Upper lobe of left lung (tissue), 6 donors: Measurements from ENCODE around the gene HIF1AN. TPM values are rescaled to one million over a fixed set of nuclear protein-coding genes. Genes with fewer than 3 reads are reported as not detected.

Experiments
- ATAC-seq, 2 donors: fragments of 200-7000 bp; cut with Tn5 transposase; one replicate each; pipeline ENCODE4 v1.9.1; 2022; ENCODE audit warnings: mild to moderate bottlenecking in 2 of 2, moderate library complexity in 2 of 2; ENCODE audit not compliant: low FRiP score in 2 of 2
- DNase-seq, 2 donors: peaks; one replicate each; pipeline ENCODE4 v3.0.0-alpha.2; 2019 to 2020
- H3K27ac ChIP-seq, 4 donors: fragments of 200-600 bp; sonication (generic); one replicate each; pipeline ENCODE4 v1.5.1; 2016 to 2019
- H3K27me3 ChIP-seq, 4 donors: fragments of 200-600 bp; sonication (generic); one replicate each; pipeline ENCODE4 v1.5.1; 2017 to 2019
- H3K36me3 ChIP-seq, 4 donors: fragments of 200-600 bp; sonication (generic); one replicate each; pipeline ENCODE4 v1.5.1; 2016 to 2019
- H3K4me1 ChIP-seq, 4 donors: fragments of 200-600 bp; sonication (generic); one replicate each; pipeline ENCODE4 v1.5.1; 2018 to 2019
- H3K4me3 ChIP-seq, 4 donors: fragments of 200-600 bp; sonication (generic); one replicate each; pipeline ENCODE4 v1.5.1; 2017 to 2019; ENCODE audit warnings: mild to moderate bottlenecking in 2 of 4, moderate library complexity in 1 of 4
- H3K9me3 ChIP-seq, 4 donors: fragments of 200-600 bp; sonication (generic); one replicate each; pipeline ENCODE4 v1.5.1; 2018 to 2019
- EP300 ChIP-seq, 4 donors: sonication (generic); formaldehyde crosslinking; IDR thresholded peaks; one replicate each; pipeline ENCODE4 v1.5.1; 2017; ENCODE audit warnings: antibody characterized with exemption in 4 of 4, control low read depth in 2 of 4
- POLR2A ChIP-seq, 4 donors: fragments of 450-650 bp; IDR thresholded peaks; one replicate each; pipeline ENCODE4 v1.5.1; 2016 to 2017; ENCODE audit warnings: antibody characterized with exemption in 4 of 4, mild to moderate bottlenecking in 2 of 4
- POLR2AphosphoS5 ChIP-seq, 2 donors: sonication (generic); formaldehyde crosslinking; IDR thresholded peaks; one replicate each; pipeline ENCODE4 v1.5.1; 2017; ENCODE audit warnings: antibody characterized with exemption in 2 of 2
- WGBS, 2 donors: methylation state at CpG; one replicate each; pipeline ENCODE4 v1.1.5; 2017 to 2018; 5-methylcytosine and 5-hydroxymethylcytosine counted together
- total RNA-seq, 6 donors: library from RNA; depleted of rRNA in 4 of 6; stranded (reverse); fragments of >200 nt in 4 of 6; gene quantifications; one replicate each; pipeline versions ENCODE4 v1.1.0 to v1.2.1, GENCODE V29; 2016 to 2021
- TF ChIP-seq, protein P1 (sequence below), 6 experiments: fragments of 450-650 bp in 4 of 6; fragments of 200-600 bp in 2 of 6; sonication (generic) in 2 of 6; IDR thresholded peaks; one replicate each; pipeline ENCODE4 v1.5.1; 2016 to 2019; ENCODE audit warnings: antibody characterized with exemption in 6 of 6
- donor health status: DM: no; HTN: no; CAD: no; lungs with moderate emphysema.
- donor health status: DM: no; HTN: yes; CAD: no; lungs with severe emphysema.

HIF1AN gene
- total RNA-seq, 6 donors from 2014 or later, result 7.2 to 34.6 (median 18.4) TPM

DNA sequence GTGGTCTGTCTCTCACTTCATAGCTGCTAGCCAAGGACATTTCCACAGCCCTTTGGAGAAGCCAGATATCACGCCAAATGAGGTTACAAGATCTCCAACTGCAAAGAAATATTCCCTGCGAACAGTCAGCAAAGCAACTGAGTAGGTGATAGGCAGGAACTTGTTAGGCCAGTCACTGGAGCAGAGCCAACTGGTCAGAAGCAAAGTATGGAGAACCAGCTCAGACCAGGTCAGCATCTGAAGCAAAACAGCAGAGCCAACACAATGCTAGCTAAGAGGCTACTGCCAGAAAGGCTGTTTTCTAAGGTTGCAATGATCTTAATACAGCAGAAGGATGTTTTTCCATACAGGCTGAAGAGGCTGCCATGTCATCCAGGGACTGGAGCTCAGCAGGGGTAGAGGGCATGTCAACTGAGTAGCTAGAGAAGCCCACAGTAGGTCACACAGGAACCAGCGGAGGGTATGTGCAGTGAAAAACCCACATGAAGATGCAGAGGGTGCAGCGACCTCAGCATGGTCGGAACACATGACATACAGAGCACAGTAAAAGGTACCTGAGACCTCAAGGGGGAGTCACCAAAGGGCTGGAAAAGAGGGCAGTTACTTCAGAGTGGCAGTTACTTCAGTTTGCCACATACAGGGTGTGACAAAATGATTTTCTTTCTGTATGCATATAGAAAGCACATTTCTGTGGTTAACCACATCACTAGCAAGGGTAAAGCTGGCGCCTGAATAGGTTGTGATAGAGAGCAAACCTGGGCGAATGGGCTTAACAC is 25.0 kb upstream of the HIF1AN start:
- WGBS, 2 donors, result 64 to 68% methylated on average over 7 of the region's 7 CpGs
- ATAC-seq, result peak; percentile 12 to 67
- no peak overlapping the region for H3K27ac ChIP-seq
- H3K9me3 ChIP-seq, result no peaks in the 10 kb centered on the region
- H3K4me3 ChIP-seq, result no peak overlapping the region
- peak in 1 of 2 donors; percentile 36 for DNase-seq
- H3K27me3 ChIP-seq, result no peaks in the 10 kb centered on the region
- peaks cover 0 to 6% (median 0%) of the 10 kb centered on the region in 4 donors for H3K4me1 ChIP-seq
- peaks cover 0 to 24% (median 12%) of the 10 kb centered on the region in 4 donors for H3K36me3 ChIP-seq
- TF ChIP-seq POLR2A (IDR thresholded peaks at IDR 0.05) (no peak), POLR2AphosphoS5 (IDR thresholded peaks at IDR 0.05) (no peak), EP300 (IDR thresholded peaks at IDR 0.05) (no peak)
- TF ChIP-seq, protein P1, sequence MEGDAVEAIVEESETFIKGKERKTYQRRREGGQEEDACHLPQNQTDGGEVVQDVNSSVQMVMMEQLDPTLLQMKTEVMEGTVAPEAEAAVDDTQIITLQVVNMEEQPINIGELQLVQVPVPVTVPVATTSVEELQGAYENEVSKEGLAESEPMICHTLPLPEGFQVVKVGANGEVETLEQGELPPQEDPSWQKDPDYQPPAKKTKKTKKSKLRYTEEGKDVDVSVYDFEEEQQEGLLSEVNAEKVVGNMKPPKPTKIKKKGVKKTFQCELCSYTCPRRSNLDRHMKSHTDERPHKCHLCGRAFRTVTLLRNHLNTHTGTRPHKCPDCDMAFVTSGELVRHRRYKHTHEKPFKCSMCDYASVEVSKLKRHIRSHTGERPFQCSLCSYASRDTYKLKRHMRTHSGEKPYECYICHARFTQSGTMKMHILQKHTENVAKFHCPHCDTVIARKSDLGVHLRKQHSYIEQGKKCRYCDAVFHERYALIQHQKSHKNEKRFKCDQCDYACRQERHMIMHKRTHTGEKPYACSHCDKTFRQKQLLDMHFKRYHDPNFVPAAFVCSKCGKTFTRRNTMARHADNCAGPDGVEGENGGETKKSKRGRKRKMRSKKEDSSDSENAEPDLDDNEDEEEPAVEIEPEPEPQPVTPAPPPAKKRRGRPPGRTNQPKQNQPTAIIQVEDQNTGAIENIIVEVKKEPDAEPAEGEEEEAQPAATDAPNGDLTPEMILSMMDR (IDR thresholded peaks at IDR 0.05), result no peak

DNA sequence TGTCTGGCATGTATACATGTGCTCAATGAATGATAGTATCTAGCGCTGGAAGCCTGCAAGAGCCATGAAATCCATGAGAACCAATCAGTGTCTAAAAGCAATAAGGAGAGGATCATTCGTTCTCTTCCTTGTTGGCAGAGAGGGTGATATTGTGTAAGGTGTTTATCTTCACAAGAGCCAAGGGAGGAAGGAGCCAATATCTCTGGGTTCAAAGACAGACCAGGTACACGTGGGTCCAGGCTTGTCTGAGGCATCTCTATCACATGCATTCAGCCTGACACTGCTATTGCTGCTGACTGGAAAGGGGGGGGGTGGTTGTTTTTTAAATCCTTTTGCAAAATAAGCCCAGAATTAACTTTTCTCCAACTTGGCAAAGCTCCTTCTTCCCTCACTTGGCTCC is 20.1 kb upstream of the HIF1AN start:
- peaks cover 0 to 2% (median 0%) of the 10 kb centered on the region in 4 donors for H3K27me3 ChIP-seq
- TF ChIP-seq EP300 (IDR thresholded peaks at IDR 0.05), result no peak
- peaks cover 0 to 5% (median 2%) of the 10 kb centered on the region in 4 donors for H3K36me3 ChIP-seq
- H3K4me1 ChIP-seq, result peaks cover 5 to 20% (median 11%) of the 10 kb centered on the region in 4 donors
- no peak overlapping the region for H3K27ac ChIP-seq
- no peak overlapping the region for H3K4me3 ChIP-seq
- 72 to 75% methylated on average over 3 of the region's 3 CpGs for WGBS, 2 donors
- ATAC-seq (no peak), DNase-seq (no peak)
- H3K9me3 ChIP-seq, result no peaks in the 10 kb centered on the region

DNA sequence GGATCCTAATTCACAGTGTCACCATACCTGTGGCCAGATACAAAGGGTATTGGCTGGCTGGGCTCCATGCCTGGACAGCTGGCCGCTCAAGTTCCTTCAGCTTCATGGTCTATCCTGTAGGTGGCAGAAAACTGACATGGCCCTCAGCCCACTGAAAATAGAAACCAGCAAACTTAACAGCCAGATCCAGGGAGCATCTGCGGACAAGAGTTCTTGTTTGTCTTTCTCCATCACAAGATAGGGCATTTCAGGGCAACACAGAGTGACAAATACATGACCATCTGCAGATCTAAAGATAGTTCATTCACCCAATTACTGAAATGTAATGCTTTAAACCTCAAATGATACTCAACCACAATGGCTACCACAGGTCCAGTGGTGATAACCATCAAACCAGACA is 18.9 kb upstream of the HIF1AN start:
- no peak overlapping the region for H3K4me3 ChIP-seq
- no peak for ATAC-seq
- H3K9me3 ChIP-seq, result no peaks in the 10 kb centered on the region
- no peak for DNase-seq
- no peak overlapping the region for H3K27ac ChIP-seq
- 92 to 100% methylated on average over 2 of the region's 2 CpGs for WGBS, 2 donors
- TF ChIP-seq POLR2A (IDR thresholded peaks at IDR 0.05) (no peak), POLR2AphosphoS5 (IDR thresholded peaks at IDR 0.05) (no peak)
- TF ChIP-seq, protein P1 (IDR thresholded peaks at IDR 0.05), result no peak
- peaks cover 0 to 2% (median 0%) of the 10 kb centered on the region in 4 donors for H3K27me3 ChIP-seq
- peaks cover 0 to 5% (median 2%) of the 10 kb centered on the region in 4 donors for H3K36me3 ChIP-seq
- peaks cover 5 to 17% (median 11%) of the 10 kb centered on the region in 4 donors for H3K4me1 ChIP-seq

DNA sequence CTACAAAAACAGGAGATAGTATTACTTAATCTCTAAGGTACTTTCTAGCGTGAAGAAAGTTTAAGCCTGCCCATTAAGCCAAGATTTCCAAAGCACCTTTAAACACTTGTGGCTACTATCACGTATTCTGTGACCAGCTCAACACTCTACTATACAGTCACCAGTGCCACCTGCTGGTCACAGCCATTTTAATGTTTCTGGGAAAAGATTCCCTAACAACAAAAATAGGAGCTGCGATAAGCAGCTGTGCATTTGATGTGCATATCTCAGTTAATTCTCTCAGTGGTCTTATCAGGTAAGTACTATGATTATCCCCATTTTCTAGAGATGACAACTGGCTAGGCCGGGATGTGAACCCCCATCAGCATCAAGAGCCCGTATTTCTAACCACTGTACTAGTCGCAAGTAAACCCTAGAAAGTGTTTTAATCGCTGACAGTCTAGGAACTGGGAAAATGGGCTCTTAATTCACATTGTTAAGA is 16.9 kb upstream of the HIF1AN start:
- Histone ChIP-seq H3K9me3 (no peaks in the 10 kb centered on the region), H3K4me1 (peaks cover 5 to 17% (median 11%) of the 10 kb centered on the region in 4 donors), H3K27me3 (peaks cover 0 to 2% (median 0%) of the 10 kb centered on the region in 4 donors), H3K4me3 (peak overlapping the region in 2 of 4 donors; percentile 44 to 48), H3K36me3 (peaks cover 3 to 12% (median 9%) of the 10 kb centered on the region in 4 donors), H3K27ac (no peak overlapping the region)
- WGBS, 2 donors, result 16 to 21% methylated on average over 7 of the region's 7 CpGs
- peak; percentile 79 to 85 for ATAC-seq
- DNase-seq, result peak in 1 of 2 donors; percentile 71
- TF ChIP-seq EP300 (IDR thresholded peaks at IDR 0.05), result no peak
- TF ChIP-seq, protein P1 (IDR thresholded peaks at IDR 0.05), result peak; percentile 55 to 78 (median 68)

DNA sequence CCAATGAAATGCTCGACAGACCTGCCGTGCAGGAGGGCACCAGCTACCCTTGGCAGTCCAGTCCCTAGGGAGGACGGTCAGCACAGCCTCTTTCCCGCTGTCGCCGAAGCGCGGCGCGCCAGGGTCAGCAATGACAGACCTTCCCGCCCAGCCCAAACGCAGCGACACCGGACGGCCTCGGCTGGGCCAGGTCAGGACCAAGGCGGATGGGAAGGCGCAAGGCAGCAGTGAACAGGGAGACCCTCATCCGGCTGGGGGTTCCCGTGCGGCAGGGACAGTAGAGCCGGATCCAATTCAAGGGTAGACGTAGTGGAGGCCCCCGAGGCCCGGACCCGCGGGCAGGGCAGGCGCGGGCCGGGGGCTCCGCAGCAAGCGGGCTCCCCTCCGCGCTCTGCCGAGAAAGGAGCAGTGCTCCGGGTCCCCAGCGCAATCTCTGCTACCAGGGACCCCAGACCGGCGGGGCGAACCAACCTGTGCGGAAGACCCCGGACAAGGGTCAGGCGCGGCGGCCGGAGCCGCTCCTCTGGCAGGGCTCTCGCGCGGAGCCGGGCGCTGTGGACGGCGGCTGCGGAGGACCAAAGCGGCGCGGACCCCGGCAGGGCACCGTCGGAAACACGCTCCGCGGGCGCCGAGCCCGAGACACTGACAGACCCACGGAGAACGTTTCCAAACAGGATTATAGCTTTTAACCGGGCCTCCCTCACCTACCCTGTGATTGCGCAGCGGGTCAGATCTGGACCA is 16.3 kb upstream of the HIF1AN start, which contains the start of gene SEC31B:
Gene SEC31B (minus strand): TSS at position 551 of the 741 bp plus-strand sequence. CDS start 2,909 bp downstream, outside the sequence.
- Histone ChIP-seq H3K4me1 (peaks cover 5 to 17% (median 11%) of the 10 kb centered on the region in 4 donors), H3K27ac (no peak within 1 kb of the TSS), H3K9me3 (no peaks in the 10 kb centered on the region), H3K36me3 (peaks cover 8 to 19% (median 16%) of the 10 kb centered on the region in 4 donors), H3K27me3 (peaks cover 0 to 2% (median 0%) of the 10 kb centered on the region in 4 donors), H3K4me3 (peak within 1 kb of the TSS in 3 of 4 donors; percentile 31 to 48 (median 44))
- 25% methylated on average over 57 of the region's 72 CpGs; no CpG with 5 or more reads in 1 of the 2 donors for WGBS, 2 donors
- DNase-seq (peak in 1 of 2 donors; percentile 87), ATAC-seq (peak; percentile 42 to 63)
- no peak for TF ChIP-seq EP300 (IDR thresholded peaks at IDR 0.05)
- TF ChIP-seq, protein P1 (IDR thresholded peaks at IDR 0.05), result no peak
- no peak for TF ChIP-seq POLR2A (IDR thresholded peaks at IDR 0.05)
- no peak for TF ChIP-seq POLR2AphosphoS5 (IDR thresholded peaks at IDR 0.05)
